Measurements from ENCODE around the gene NAV2. TPM values are rescaled to one million over a fixed set of nuclear protein-coding genes. Genes with fewer than 3 reads are reported as not detected.

The NAV2 gene
- total RNA-seq, 4 donors from 2014 or later, result 9.6 to 40.0 (median 23.1) TPM

GRCh38 chr11:19974886-19975285 lies 262.2 kb downstream of the NAV2 start:
- intact Hi-C loops (cut with DNase I; ENCODE audit: low total_unique reads), result no loop called here

GRCh38 chr11:19975414-19975990 lies 262.9 kb downstream of the NAV2 start:
- WGBS, 2 donors (ENCODE audit: low coverage in 1 of 2), result 86 to 87% methylated on average over 5 to 7 of the region's 7 CpGs
- Histone ChIP-seq H3K27me3 (no peaks in the 10 kb centered on the region), H3K4me3 (no peak overlapping the region), H3K27ac (no peak overlapping the region), H3K4me1 (peaks cover under 1 to 19% (median 9%) of the 10 kb centered on the region in 4 donors), H3K36me3 (no peaks in the 10 kb centered on the region), H3K9me3 (no peaks in the 10 kb centered on the region)
- intact Hi-C loops (cut with DNase I; ENCODE audit: low total_unique reads), result no loop called here
- TF ChIP-seq EP300 (IDR thresholded peaks at IDR 0.05; ENCODE audit: low read depth) (no peak), POLR2A (IDR thresholded peaks at IDR 0.05) (no peak), POLR2AphosphoS5 (IDR thresholded peaks at IDR 0.05) (no peak), CTCF (IDR thresholded peaks at IDR 0.05) (no peak)
- in situ Hi-C loops (cut with MboI; ENCODE audit: low pct_ligation_motif_present in 1 of 4, low pct_unique_long_range_greater_than_20kb in 1 of 4, low sequenced_read_pairs in 3 of 4), result no loop called here
- DNase-seq, result no peak

More at GRCh38 chr11:19974886-19975285, 262.2 kb downstream of the NAV2 start:
- no peak overlapping the region for H3K27ac ChIP-seq
- no peaks in the 10 kb centered on the region for H3K27me3 ChIP-seq
- DNase-seq, result no peak
- H3K36me3 ChIP-seq, result no peaks in the 10 kb centered on the region
- 75 to 82% methylated on average over 4 of the region's 4 CpGs for WGBS, 2 donors (ENCODE audit: low coverage in 1 of 2)
- H3K9me3 ChIP-seq, result no peaks in the 10 kb centered on the region
- no peak for TF ChIP-seq POLR2A (IDR thresholded peaks at IDR 0.05)
- no peak for TF ChIP-seq POLR2AphosphoS5 (IDR thresholded peaks at IDR 0.05)
- no peak for TF ChIP-seq CTCF (IDR thresholded peaks at IDR 0.05)
- no peak for TF ChIP-seq EP300 (IDR thresholded peaks at IDR 0.05; ENCODE audit: low read depth)
- no peak overlapping the region for H3K4me3 ChIP-seq
- in situ Hi-C loops (cut with MboI; ENCODE audit: low pct_ligation_motif_present in 1 of 4, low pct_unique_long_range_greater_than_20kb in 1 of 4, low sequenced_read_pairs in 3 of 4), result loop anchor here in 3 of 4 donors (25.0 kb wide), 3 partner anchors 137 to 362 kb away; no protein-coding TSS in a partner anchor
- peaks cover 0 to 12% (median 3%) of the 10 kb centered on the region in 4 donors for H3K4me1 ChIP-seq

- no peak overlapping the region for H3K27ac ChIP-seq
Measured at GRCh38 chr11:19976281-19976941, 263.8 kb downstream of the NAV2 start.

More at GRCh38 chr11:19976281-19976941, 263.8 kb downstream of the NAV2 start:
- DNase-seq, result no peak
- in situ Hi-C loops (cut with MboI; ENCODE audit: low pct_ligation_motif_present in 1 of 4, low pct_unique_long_range_greater_than_20kb in 1 of 4, low sequenced_read_pairs in 3 of 4) (no loop called here), intact Hi-C loops (cut with DNase I; ENCODE audit: low total_unique reads) (no loop called here)
- WGBS, 2 donors (ENCODE audit: low coverage in 1 of 2), result 77% methylated on average over 7 of the region's 7 CpGs; no CpG with 5 or more reads in 1 of the 2 donors
- Histone ChIP-seq H3K4me3 (no peak overlapping the region), H3K27me3 (no peaks in the 10 kb centered on the region), H3K9me3 (no peaks in the 10 kb centered on the region), H3K36me3 (no peaks in the 10 kb centered on the region), H3K4me1 (peaks cover 8 to 28% (median 18%) of the 10 kb centered on the region in 4 donors)
- TF ChIP-seq POLR2AphosphoS5 (IDR thresholded peaks at IDR 0.05) (no peak), POLR2A (IDR thresholded peaks at IDR 0.05) (no peak), CTCF (IDR thresholded peaks at IDR 0.05) (no peak), EP300 (IDR thresholded peaks at IDR 0.05; ENCODE audit: low read depth) (no peak)

Data from transverse colon (tissue), 4 donors.